Cortex of kidney (tissue), 1 donor: ENCODE data around the gene NUFIP1.
"Not testable (repeated sequence)": the region's sequence is repeated elsewhere in the genome, so short reads cannot be mapped to it uniquely, and the experiment has no call there.

Source experiments
- DNase-seq: peaks from one replicate; lab custom pipeline; 2025; lab: John Stamatoyannopoulos, UW

Gene NUFIP1

DNA sequence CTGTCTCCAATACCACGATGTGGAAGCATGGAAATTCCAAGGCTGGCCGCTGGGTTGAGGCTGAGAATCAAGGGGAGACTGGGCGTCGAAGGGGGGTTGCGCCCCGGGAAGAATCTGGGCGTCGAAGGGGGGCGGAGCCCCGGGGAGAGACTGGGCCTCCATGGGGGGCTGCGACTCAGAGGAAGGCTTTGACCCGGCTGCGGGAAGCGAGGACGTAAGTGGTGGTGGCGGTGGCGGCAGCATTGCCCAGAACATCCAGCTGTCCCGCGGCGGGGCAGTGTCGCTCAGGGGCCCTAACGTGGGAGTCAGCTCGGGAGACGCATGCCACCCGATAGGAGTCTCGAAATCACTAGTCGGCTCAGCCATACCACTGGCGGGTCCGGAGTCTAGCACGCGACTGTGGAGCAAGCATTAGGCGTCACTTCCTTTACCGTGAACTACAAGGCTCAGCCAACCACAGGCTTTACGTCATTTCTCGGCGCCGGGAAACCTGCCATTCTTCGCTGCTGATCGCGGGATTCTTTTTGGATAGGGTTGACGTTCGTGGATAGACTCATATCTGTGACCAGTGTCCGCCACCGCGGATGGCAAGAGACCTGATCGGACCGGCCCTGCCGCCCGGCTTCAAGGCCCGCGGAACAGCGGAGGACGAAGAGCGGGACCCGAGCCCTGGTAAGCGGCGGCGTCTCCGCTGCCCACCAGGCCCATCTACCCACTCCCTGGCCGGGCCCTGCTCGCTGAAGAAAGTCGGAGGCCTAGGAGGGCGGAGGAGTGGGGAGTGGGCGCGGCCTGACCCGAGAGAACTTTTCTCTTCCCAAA, at the start of gene NUFIP1, which contains the start of gene GPALPP1:
Gene NUFIP1 (minus strand): TSS at position 401 of the 819 bp plus-strand sequence. CDS start 35 bp downstream, at position 366.
Gene GPALPP1 (plus strand): TSS at position 468 of the 819 bp plus-strand sequence. CDS start 117 bp downstream, at position 585.
- no peak for DNase-seq

DNA sequence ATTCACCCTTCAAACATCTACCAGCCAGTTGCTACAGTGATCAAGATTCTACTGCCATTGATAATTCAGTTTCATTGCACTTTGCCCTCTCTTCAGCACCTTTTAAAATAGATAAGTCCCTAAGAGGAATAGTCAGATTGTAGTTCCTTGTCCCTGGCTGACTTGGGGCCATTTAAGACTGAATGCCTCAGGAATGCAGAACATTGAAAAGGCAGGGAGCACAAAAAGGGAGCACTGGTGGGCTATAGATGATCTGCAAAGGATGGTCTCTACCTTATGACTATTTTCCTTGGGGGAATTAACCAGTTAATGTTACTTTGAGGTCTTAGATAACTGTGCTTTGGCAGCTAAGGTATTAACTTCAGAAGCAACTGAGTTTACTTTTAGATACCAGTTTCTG, 46.9 kb upstream of the NUFIP1 start:
- DNase-seq: no peak

DNA sequence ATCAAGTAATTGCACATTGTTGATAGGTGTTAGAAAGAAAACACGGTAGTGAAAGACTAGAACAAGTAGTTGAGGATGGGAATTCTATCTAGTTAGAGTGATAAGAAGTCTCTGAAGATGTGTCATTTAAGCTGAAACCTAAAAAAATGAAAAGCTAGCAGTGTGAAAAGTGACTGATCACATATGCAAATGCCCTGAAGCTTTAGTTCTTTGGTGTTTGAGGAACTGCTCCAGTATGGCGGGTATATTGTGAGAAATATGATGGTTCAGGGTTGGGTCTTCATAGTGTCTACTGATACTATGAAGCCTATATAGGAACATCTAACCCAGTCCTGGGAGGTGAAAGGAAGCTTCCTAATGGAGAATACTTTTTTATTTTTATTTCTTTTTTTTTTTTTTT, 45.1 kb upstream of the NUFIP1 start:
- no peak for DNase-seq

DNA sequence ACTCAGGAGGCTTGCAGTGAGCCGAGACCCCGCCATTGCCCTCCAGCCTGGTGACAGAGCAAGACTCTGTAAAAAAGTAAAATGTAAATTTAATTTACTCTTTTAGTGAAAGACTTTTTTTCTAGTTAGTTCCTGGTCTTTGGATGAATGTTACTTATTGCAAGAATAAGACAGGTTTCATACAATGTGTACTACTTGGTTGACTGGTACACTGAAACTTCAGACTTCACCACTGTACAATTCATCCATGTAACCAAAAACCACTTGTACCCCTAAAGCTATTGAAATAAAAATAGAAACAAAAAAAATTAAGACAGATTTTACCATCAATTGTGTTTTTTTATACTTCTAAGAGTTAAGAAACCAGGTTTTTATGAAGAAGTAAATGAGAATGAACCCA, 35.6 kb upstream of the NUFIP1 start:
- no peak for DNase-seq

DNA sequence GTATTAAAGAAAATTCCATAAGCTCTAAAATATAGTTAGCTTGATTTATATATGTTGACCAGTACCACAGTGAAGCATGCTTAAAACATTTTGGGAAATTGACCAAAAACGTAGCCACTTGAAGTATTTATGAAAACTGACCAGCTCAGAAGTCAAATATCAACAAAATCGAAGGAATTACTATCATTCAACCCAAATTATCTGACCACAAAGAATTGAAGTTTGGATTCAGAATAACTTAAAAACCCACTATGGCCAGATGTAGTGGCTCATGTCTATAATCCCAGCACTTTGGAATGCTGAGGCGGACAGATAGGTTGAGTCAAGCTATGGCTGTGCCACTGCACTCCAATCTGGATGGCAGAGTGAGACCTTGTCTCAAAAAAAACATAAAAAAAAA, 32.0 kb upstream of the NUFIP1 start:
- DNase-seq: no peak

DNA sequence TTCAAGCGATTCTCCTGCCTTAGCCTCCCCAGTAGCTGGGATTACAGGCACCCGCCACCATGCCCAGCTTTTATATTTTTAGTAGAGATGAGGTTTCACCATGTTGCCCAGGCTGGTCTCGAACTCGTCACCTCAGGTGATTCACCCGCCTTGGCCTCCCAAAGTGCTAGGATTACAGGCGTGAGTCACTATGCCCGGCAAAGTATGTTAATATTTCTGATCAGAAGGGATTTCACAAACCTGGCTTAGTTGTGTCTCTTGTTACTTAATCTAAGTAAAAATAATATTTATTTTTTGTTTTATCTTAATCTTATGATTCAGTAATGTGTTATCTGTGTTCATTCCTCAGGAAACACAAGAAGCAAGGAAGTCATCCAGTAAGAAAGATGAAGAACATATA, 30.7 kb upstream of the NUFIP1 start:
- DNase-seq: not testable (repeated sequence)

DNA sequence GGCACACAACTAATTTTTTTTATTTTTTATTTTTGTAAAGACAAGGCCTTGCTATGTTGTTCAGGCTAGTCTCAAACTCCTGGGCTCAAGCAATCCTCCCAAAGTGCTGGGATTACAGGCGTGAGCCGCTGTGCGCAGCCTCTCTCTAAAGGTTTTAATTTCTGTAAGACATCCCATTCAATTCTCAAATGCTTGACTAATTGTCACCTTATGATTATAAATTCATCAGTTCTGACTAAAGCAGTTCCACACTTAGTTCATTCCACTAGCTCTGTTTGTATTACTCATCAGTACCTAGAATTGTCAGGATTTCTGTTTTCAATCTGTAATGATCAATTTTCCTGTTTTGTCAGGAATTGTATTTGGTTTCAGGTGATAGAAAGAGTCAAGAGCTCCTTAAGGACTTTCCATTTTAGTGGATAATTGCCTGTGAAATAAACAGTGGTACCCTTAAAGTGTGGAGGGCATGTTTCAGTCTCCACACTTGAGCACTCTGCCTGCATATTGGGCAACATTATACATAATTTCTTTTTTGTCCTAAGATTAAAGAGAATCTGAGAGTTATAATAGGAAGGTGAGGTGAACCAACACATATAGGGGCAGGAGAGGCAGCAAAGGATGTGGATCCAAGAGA, 27.6 kb upstream of the NUFIP1 start:
- DNase-seq: no peak

DNA sequence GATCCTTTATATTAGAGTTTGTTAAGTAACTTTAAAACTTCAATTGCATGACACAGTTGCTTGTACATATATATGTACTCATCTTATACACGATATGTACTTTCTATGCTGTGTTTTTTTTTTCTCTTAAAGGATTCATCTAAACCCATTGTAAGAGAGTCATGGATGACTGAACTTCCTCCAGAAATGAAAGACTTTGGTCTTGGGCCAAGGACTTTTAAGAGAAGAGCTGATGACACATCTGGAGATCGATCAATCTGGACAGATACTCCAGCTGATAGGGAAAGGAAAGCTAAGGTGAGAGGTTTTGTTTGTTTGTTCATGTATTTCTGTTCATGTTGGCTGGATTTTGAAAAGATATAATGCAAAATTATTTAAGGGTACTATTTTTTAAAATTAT, 26.0 kb upstream of the NUFIP1 start:
- no peak for DNase-seq

DNA sequence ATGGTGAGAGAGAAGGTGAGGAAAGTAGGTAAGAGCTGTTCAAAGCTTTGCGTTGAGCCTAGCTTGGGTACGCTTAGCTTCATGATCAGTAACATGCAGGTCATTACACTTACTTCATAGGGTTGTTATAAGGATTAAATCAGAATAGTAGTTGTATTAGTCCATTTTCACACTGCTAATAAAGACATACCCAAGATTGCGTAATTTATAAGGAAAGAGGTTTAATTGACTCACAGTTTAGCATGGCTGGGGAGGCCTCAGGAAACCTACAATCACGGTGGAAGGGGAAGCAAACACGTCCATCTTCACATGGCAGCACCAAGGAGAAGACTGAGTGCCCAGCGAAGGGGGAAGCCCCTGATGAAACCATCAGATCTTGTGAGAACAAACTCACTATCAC, 21.9 kb upstream of the NUFIP1 start:
- DNase-seq: no peak

DNA sequence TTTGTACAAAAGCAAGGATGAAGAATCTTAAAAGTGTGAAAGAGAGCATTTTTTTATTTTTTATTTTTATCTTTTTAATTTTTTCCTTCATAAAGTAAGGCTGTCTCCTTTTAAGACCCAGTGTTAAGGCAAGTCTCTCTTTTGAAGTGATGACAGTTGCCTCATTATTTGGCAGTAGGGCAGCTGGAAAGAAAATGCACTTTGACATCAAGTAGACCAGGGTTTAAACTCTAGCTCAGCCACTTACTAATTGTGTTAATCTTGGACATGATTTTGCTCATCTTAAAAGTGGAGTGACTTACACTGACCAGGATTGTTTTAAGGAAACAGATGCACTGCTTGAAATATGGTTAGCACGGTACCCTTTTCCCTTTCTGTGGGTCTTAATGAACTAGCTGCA, 18.6 kb upstream of the NUFIP1 start:
- no peak for DNase-seq

DNA sequence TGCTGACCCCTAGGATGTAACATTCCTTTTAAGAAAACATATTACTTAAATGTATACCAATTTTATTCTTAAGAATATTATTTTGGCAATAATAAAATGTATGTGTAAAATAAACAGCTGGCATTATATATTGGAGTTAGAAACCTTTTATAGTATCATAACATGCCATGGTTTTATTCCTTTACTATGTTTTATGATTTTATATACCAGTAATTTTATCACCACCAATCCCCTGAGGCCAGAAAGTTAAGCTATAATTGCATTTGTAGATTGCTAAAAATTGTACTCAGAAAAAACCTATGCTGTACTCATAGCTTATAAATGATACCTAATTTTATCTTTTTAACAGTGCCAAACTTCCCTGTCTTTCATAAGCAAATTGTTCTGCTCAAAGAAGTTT, 18.0 kb upstream of the NUFIP1 start:
- DNase-seq: no peak

DNA sequence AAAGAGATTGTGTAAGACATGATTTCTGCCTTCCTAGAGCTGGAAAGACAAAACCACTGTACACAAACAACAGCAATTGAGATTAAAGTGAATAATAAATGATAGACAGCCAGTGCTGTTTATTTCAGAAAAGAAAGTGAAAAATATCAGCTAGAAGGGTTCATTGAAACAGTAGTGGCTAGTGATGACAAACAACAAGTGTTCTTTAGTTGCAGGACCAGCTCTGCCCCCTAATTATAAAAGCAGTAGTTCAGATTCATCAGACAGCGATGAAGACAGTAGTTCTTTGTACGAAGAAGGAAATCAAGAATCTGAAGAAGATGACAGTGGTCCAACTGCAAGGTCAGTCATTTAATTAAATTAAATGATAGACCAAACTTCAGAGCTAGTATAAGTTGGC, 14.8 kb upstream of the NUFIP1 start:
- no peak for DNase-seq

DNA sequence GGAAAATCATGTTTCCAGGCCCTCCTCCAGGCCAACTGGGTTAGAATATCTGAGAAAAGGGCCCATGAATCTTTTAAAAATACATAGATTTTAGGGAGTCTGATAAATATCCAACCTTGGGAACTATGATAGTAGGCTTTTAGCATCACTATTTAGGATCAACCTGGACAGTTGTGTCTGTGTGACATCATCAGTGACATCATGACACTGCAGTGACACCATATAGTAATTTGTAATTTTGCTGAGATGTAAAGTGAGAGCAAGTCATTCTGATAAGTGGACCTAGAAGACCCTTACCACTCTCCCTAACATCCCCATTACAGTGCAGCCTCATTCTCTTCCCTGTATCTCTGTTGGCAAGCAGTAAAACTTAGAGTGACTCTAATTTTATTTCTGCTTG, 14.1 kb upstream of the NUFIP1 start:
- no peak for DNase-seq

DNA sequence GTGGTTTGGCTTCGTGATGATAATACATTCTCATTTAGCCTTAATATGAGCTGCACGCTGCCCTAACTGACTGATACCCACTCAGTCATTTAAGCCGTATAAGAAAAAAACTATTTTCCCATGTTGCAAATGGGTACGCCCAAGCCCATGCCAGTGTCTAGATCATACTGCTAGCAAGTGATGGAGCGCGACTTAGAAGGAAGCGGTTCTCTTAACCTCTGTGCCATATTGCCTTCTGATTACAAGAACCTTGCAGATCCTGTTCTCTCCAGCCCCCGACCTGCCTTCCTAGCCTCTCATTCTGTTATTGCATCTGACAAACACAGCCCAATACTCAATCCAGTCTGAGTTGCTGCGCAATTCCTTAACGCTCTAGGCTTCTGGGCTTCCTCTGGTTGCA, 670 bp upstream of the NUFIP1 start:
- DNase-seq: no peak

DNA sequence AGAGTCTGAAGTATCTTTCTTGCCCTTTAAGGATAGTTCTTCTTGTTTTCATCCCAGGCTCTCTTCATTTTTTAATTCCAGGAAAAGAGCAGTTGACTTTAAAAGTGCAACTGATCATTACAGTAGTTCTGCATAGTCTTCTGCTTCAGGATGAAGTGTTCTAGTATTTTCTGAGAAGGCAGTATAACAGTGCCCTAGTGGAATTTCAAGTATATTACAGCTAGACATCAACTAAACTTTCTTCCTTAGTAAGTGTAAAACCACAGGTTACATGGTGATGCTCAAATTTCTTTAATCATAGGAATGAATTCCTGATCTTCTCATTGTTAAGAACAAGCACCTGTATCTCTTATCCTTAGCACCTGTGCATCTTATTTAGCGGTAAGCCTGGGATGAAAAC, 10.9 kb downstream of the NUFIP1 start:
- no peak for DNase-seq

DNA sequence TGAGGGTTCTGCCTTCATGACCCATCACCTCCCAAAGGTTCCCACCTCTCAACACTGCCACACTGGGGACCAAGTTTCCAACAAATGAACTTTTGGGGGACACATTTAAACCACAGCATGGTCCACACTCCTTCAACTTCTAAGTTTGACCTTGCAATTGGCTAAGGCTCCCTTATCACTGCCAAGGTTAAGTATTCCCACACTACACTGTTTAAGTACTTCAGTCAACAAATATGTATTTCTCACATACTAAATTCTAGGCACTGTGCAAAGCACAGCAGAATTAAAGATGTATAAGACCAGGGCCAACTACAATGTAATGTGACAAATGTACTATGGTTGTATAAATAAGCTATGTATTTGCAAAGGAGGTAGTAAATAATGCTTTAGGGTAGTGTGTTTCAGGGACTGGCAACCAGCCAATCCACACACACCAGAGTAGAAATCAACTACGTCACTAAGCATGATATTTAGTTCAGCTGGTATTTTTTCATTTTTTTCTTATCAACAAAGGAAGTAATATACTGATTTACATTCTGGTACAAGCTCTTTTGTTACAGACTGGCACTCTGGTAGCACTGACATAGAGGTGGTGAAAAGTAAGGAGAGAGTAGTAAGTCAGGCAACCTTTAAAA, 12.2 kb downstream of the NUFIP1 start:
- no peak for DNase-seq

DNA sequence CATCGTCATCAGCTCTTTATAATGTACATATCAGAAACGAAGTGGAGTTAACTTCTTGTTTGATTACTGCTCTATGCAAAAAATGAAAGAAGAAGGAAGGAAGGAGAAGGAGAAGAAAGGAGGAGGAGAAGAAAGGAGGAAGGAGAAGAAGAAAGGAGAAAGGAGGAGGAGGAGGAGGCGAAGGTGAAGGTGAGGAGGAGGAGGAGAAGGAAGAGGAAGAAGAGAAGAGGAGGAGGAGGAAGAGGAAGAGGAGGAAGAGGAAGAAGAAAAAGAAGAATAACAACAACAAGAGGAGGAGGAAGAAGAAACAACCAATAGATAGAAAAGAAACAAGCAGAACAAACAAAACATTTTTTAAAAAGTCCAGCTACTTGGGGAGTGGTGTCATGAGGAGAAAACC, 13.1 kb downstream of the NUFIP1 start:
- no peak for DNase-seq

DNA sequence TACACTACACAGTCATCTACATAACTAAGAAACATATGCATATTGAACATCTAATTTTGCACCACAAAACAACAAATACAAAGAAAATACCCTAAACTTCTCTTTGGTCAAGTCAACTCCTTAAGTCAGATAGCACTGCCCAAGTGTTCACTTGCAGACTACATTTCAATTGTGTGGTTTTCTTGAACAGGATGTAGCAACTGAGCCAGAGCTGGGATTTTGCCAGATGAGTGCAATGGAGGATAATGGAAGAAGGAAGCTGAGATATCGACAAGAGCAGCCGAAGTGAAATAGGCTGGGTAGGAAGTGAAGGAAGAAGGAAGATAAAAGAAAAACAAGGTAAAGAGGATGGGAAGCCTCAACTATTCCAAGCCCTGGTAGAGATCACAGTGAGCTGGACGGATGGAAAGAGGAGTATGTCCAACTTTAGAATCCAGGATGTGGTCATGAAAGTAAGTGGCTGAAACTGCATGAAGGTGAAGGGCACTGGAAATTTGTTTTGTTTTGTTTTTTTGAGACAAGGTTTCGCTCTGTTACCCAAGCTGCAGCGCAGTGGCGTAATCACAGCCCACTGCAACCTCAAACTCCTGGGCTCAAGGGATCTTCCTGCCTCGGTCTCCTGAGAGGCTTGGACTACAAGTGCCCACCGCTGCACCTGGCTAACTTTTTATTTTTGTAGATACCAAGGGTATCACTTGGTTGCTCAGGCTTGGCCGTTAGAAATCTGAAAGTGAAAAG, 15.0 kb downstream of the NUFIP1 start:
- DNase-seq: no peak

DNA sequence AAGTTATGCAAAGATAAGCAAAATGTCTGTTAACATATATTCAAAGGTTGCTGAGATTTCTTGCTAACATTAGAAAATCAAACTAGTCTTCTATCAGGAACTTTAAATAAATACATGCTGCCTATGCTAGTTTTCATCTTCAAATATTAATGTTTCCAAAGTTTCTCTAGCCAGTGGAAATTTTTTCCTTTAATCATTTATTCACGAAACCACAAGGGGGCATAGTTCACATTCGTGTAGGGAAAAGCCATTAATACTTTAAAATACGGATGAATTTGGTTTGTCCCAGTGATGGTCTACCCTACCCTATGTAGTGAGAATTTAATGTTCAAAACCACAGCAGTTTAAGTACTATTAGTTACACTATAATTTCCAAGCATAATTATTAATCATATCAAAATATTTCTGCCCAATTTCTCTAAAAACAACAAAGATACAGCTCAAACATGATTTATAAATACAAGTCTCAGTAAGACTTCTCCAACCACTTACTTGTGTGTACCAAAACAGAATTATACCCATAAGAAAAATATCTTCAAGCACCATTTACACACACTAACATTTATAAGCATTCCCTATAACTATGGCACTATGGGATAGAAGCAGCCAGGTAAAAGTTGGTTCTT, 16.2 kb downstream of the NUFIP1 start:
- DNase-seq: no peak

DNA sequence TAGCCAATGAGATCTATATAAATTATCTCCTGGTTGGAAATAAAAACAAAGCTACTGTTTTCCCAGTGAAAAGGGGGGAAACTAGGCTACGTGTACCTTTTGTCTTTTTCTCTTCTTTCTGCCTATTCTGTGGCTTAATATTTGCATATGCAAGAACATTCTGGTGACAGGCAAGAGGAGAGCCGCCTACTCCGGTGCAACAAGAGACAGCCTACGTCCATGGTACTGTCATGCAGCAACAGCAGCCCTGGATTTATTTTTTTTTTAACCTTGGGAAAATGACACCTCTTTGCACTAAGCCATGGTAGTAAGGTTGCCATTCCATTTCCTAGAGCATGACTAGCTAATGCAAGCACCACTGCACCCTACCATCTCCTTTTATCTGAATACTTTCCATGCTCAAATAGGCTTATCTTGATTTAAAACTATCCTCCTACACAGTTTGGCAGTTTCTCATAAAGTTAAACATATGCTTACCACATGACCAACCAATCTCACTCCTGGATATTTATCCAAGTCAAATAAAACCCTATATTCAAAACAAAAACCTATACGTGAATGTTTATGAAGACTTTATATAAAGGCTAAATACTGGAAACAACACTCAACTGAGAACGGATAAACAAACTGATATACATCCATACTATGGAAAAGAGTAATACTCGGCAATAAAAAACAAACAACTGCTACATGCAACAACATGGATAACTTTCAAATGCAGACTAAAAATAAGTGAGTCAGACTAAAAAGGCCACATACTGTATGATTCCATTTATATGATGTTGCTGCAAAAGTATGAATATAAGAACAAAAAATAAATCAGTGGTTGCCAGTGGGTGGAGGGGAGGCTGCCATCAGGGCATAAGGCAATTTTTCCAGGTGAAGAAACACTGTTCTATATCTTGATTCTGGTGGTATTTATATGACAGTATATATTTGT, 17.3 kb downstream of the NUFIP1 start:
- no peak for DNase-seq
